GM12878 (cell line): ENCODE results near the gene PIGV. TPM values are rescaled to one million over a fixed set of nuclear protein-coding genes. Genes with fewer than 3 reads are reported as not detected.

ENCODE experiments used
- ATAC-seq: fragments of 200-7000 bp; cut with Tn5 transposase; 3 replicates; pipeline ENCODE4 v1.9.1; 2020; ENCODE audit warnings: mild to moderate bottlenecking, moderate library complexity
- BruUV-seq: library from RNA; stranded (reverse); fragments of 400-500 nt; replicated peaks from 2 replicates; lab custom pipeline; 2021; lab: Mats Ljungman, UMichigan
- CTCF ChIA-PET: fragments of 300-600 bp; sonication (Branson Sonifier 250); formaldehyde crosslinking; extraction: SDS; loops from one replicate; lab custom pipeline; 2021; ENCODE audit warnings: inconsistent platforms; lab: Yijun Ruan, JAX
- POLR2A ChIA-PET: fragments of 350-600 bp; formaldehyde crosslinking; extraction: SDS; loops from one replicate; lab custom pipeline; 2021; ENCODE audit warnings: inconsistent platforms; lab: Charles Lee
- RAD21 ChIA-PET: fragments of 300-600 bp; sonication (Branson Sonifier 250); formaldehyde crosslinking; loops from one replicate; lab custom pipeline; 2023; ENCODE audit warnings: antibody characterized with exemption; ENCODE audit not compliant: unreplicated experiment; lab: Charles Lee
- SMC1A ChIA-PET: fragments of 300-600 bp; sonication (Branson Sonifier 250); formaldehyde crosslinking; loops from one replicate; lab custom pipeline; 2023; ENCODE audit not compliant: unreplicated experiment, uncharacterized antibody; lab: Charles Lee
- DNase-seq: peaks from one replicate; pipeline ENCODE4 v3.0.0-alpha.2; 2011; ENCODE audit warnings: low read depth, low spot score
- FAIRE-seq: peaks from 3 replicates; lab custom pipeline; 2011; peaks lifted over from hg19 to GRCh38; lab: Jason Lieb, UNC
- H2AFZ ChIP-seq: 2 replicates; pipeline ENCODE4 v1.6.0; 2011; ENCODE audit warnings: low read depth, low read length, control low read depth; ENCODE audit not compliant: control insufficient read depth
- H3K27ac ChIP-seq: 2 replicates; pipeline ENCODE4 v1.5.1; 2011; ENCODE audit warnings: control low read depth; ENCODE audit not compliant: control insufficient read depth, insufficient read depth
- H3K27me3 ChIP-seq, 2 experiments: replicated peaks in 1 of 2; 2 replicates each; pipeline versions ENCODE4 v1.6.0 to v1.6.1; 2011; ENCODE audit warnings: low read length in 1 of 2; ENCODE audit not compliant: control insufficient read depth in 2 of 2, insufficient read depth in 2 of 2
- H3K36me3 ChIP-seq, 2 experiments: 2 replicates each; pipeline ENCODE4 v1.5.1; 2011; ENCODE audit warnings: low read length in 1 of 2; ENCODE audit not compliant: control insufficient read depth in 2 of 2, insufficient read depth in 2 of 2
- H3K4me1 ChIP-seq: 2 replicates; pipeline ENCODE4 v1.6.1; 2011; ENCODE audit warnings: mild to moderate bottlenecking, low read length, moderate library complexity, mixed read lengths; ENCODE audit not compliant: control insufficient read depth, insufficient read depth
- H3K4me2 ChIP-seq: 2 replicates; pipeline ENCODE4 v1.6.0; 2011; ENCODE audit warnings: control low read depth; ENCODE audit not compliant: control insufficient read depth, insufficient read depth
- H3K4me3 ChIP-seq: fragments of 200-600 bp; sonication (generic); 2 replicates; pipeline ENCODE4 v1.5.1; 2016
- H3K79me2 ChIP-seq: 2 replicates; pipeline ENCODE4 v1.6.0; 2011; ENCODE audit warnings: low read length; ENCODE audit not compliant: control insufficient read depth, insufficient read depth
- H3K9ac ChIP-seq: 2 replicates; pipeline ENCODE4 v1.8.0; 2011; ENCODE audit warnings: low read length, control low read depth, mixed read lengths; ENCODE audit not compliant: control insufficient read depth, insufficient read depth
- H3K9me3 ChIP-seq: replicated peaks from 3 replicates; pipeline ENCODE4 v1.5.1; 2011; ENCODE audit warnings: mild to moderate bottlenecking, low read length; ENCODE audit not compliant: control insufficient read depth, insufficient read depth
- H4K20me1 ChIP-seq: 2 replicates; pipeline ENCODE4 v1.6.0; 2011; ENCODE audit not compliant: control insufficient read depth, insufficient read depth
- BCL11A ChIP-seq: IDR thresholded peaks from 2 replicates; pipeline ENCODE4 v1.6.1; 2011; ENCODE audit warnings: low read depth, low read length
- FOXM1 ChIP-seq: IDR thresholded peaks from 2 replicates; pipeline ENCODE4 v1.6.1; 2012; ENCODE audit warnings: low read depth, mild to moderate bottlenecking, inconsistent platforms, low read length, moderate library complexity
- MEF2A ChIP-seq: IDR thresholded peaks from 2 replicates; pipeline ENCODE4 v1.6.1; 2011; ENCODE audit warnings: low read depth, mild to moderate bottlenecking, low read length, moderate library complexity; ENCODE audit not compliant: insufficient read depth
- MTA3 ChIP-seq: IDR thresholded peaks from 2 replicates; pipeline ENCODE4 v1.6.1; 2012; ENCODE audit warnings: low read length, inconsistent platforms, borderline replicate concordance
- NR2F1 ChIP-seq: fragments of 450-650 bp; conservative IDR thresholded peaks from 2 replicates; pipeline ENCODE4 v1.6.1; 2017; ENCODE audit warnings: mild to moderate bottlenecking
- RAD21 ChIP-seq: IDR thresholded peaks from 2 replicates; pipeline ENCODE4 v1.6.1; 2011; ENCODE audit warnings: mild to moderate bottlenecking, low read depth, low read length, moderate library complexity; ENCODE audit not compliant: insufficient read depth
- SMARCA5 ChIP-seq: fragments of 450-650 bp; IDR thresholded peaks from 2 replicates; pipeline ENCODE4 v1.6.1; 2017; ENCODE audit warnings: mild to moderate bottlenecking
- SPI1 ChIP-seq: IDR thresholded peaks from 2 replicates; pipeline ENCODE4 v1.6.1; 2011; ENCODE audit warnings: low read depth, mild to moderate bottlenecking, low read length, moderate library complexity, borderline replicate concordance; ENCODE audit not compliant: insufficient read depth
- TCF7 ChIP-seq: IDR thresholded peaks from 2 replicates; pipeline ENCODE4 v1.6.1; 2014; ENCODE audit warnings: antibody characterized with exemption, borderline replicate concordance
- WGBS: methylation state at CpG from one replicate; pipeline ENCODE4 v1.1.6; 2016; ENCODE audit warnings: low lambda C conversion rate; ENCODE audit not compliant: insufficient replicate concordance, insufficient coverage; ENCODE audit errors: missing lambda C conversion rate; 5-methylcytosine and 5-hydroxymethylcytosine counted together
- in situ Hi-C: fragments of 300-500 bp; cut with MboI; formaldehyde crosslinking; loops from 9 replicates; pipeline ENCODE4 v1.14.3; 2018; ENCODE audit warnings: mixed read lengths
- intact Hi-C: fragments of 100-400 bp; cut with micrococcal nuclease; formaldehyde crosslinking; loops from one replicate; pipeline ENCODE4 v1.14.2; 2022; ENCODE audit not compliant: unreplicated experiment
- polyA plus RNA-seq, 11 experiments: library from polyadenylated mRNA; depleted of rRNA in 4 of 11; unstranded in 6 of 11; stranded (reverse) in 5 of 11; fragments of >200 nt; fragmentation: Nextera tagmentation in 4 of 11; fragmentation: Illumina TruSeq in 1 of 11; extraction: Ambion mirVana in 4 of 11; extraction: Trizol in 1 of 11; gene quantifications; 1 replicate in 1 of 11; 2 replicates in 10 of 11; pipeline versions ENCODE4 v1.2.1 to v1.2.3, GENCODE V29; 2011 to 2016; ENCODE audit warnings: inconsistent platforms in 2 of 11, missing spikeins in 2 of 11, low read depth in 1 of 11
- total RNA-seq, 4 experiments: library from RNA; depleted of rRNA in 3 of 4; stranded (reverse); fragments of >200 nt in 3 of 4; fragmentation: Illumina TruSeq in 1 of 4; extraction: Trizol in 1 of 4; gene quantifications; 2 replicates each; pipeline versions ENCODE4 v1.2.1 to v1.2.3, GENCODE V29; 2013 to 2021

The PIGV gene
- total and polyA plus RNA-seq, 10 of the 15 experiments (the other 5 are each of a cell fraction or from before 2014, with no cell fraction given) = 8.8 to 18.1 (median 11.9) TPM

GRCh38 chr1:26743426-26744059 is 44.2 kb upstream of the PIGV start:
- H3K27ac ChIP-seq = peak overlapping the region; percentile 96
- intact Hi-C loops (loop anchor here (2.0 to 5.0 kb wide), 2 partner anchors 41 to 43 kb away; partner anchors contain the start of gene PIGV), in situ Hi-C loops (no loop called here)
- no peak overlapping the region for H3K9ac ChIP-seq
- H3K4me1 ChIP-seq = peaks cover 55% of the 10 kb centered on the region
- H3K9me3 ChIP-seq = no peaks in the 10 kb centered on the region
- no peak for DNase-seq
- BruUV-seq = no TSS peak
- no peak overlapping the region for H2AFZ ChIP-seq
- WGBS = 0% methylated on average over 7 of the region's 8 CpGs
- ChIA-PET SMC1A (interaction anchor here (0.9 to 11.2 kb wide), 20 partner anchors 11 to 145 kb away, joined by 3 to 135 read pairs (median 8); no protein-coding TSS in a partner anchor), CTCF (interaction anchor here (0.8 to 6.4 kb wide), 18 partner anchors 11 to 746 kb away, joined by 3 to 31 read pairs (median 6); partner anchors contain the start of genes PAFAH2 and PIGV), POLR2A (interaction anchor here (0.7 to 4.0 kb wide), 16 partner anchors 15 to 1358 kb away, joined by 3 to 34 read pairs (median 5); partner anchors contain the start of gene PIGV), RAD21 (interaction anchor here (0.7 to 4.5 kb wide), 15 partner anchors 15 to 85 kb away, joined by 3 to 34 read pairs (median 5); partner anchors contain the start of gene PIGV)
- H3K36me3 ChIP-seq = peaks cover 12 to 50% of the 10 kb centered on the region in 2 experiments
- H3K4me3 ChIP-seq = peak overlapping the region; percentile 51
- peaks cover 72% of the 10 kb centered on the region for H3K79me2 ChIP-seq
- no peak for FAIRE-seq
- H3K27me3 ChIP-seq = no peaks in the 10 kb centered on the region
- peak; percentile 21 for ATAC-seq
- H3K4me2 ChIP-seq = peak overlapping the region; percentile 92
- peak; percentile 61 for TF ChIP-seq NR2F1
- no peak for TF ChIP-seq BCL11A
- peak; percentile 41 for TF ChIP-seq SPI1
- TF ChIP-seq MEF2A = no peak
- TF ChIP-seq FOXM1 = peak; percentile 35; the same call in 1 of the 2 replicates
- TF ChIP-seq TCF7 = no peak
- TF ChIP-seq RAD21 = no peak
- TF ChIP-seq MTA3 = 0 out of 2 replicates have a peak, but pooled peaks have one; percentile 24
- TF ChIP-seq SMARCA5 = 0 out of 2 replicates have a peak, but pooled peaks have one; percentile 16
- TF ChIP-seq, all 136 proteins: peak for 5
- H4K20me1 ChIP-seq = no peaks in the 10 kb centered on the region
